Right forelimb (tissue), 1 donor: ENCODE data around the gene HOXA5.

Experiments used
- DNase-seq: peaks from one replicate; pipeline ENCODE4 v3.0.0-alpha.2; 2018

The HOXA5 gene

GRCh38 chr7:27143023-27143949, at the start of gene HOXA5:
Gene HOXA5, minus strand, starts transcription at chr7:27143681. Its CDS starts 74 bp downstream, at chr7:27143607.
- DNase-seq = peak; percentile 90

GRCh38 chr7:27192546-27193334, 49.3 kb upstream of the HOXA5 start:
- DNase-seq = peak; percentile 71

GRCh38 chr7:27191833-27192545, 48.5 kb upstream of the HOXA5 start:
- peak; percentile 73 for DNase-seq

- DNase-seq = no peak
Measured at GRCh38 chr7:27191161-27191731, 47.8 kb upstream of the HOXA5 start.

GRCh38 chr7:27189997-27190748, 46.7 kb upstream of the HOXA5 start:
- peak; percentile 47 for DNase-seq

GRCh38 chr7:27189295-27189996, 46.0 kb upstream of the HOXA5 start:
- DNase-seq = peak; percentile 58

GRCh38 chr7:27188386-27189294, 45.2 kb upstream of the HOXA5 start:
- peak; percentile 79 for DNase-seq

- DNase-seq = peak; percentile 64
Measured at GRCh38 chr7:27187475-27188385, 44.2 kb upstream of the HOXA5 start.

GRCh38 chr7:27186668-27187474, 43.4 kb upstream of the HOXA5 start:
- DNase-seq = peak; percentile 36

GRCh38 chr7:27185854-27186667, 42.6 kb upstream of the HOXA5 start:
- peak; percentile 72 for DNase-seq

- peak; percentile 81 for DNase-seq
Measured at GRCh38 chr7:27185013-27185853, 41.8 kb upstream of the HOXA5 start, which contains the start of gene HOXA11. Gene HOXA11, minus strand, starts transcription at chr7:27185232. Its CDS starts 88 bp downstream, at chr7:27185144.

- DNase-seq = peak; percentile 76
Measured at GRCh38 chr7:27184337-27185012, 41.0 kb upstream of the HOXA5 start.

GRCh38 chr7:27183682-27184336, 40.3 kb upstream of the HOXA5 start:
- DNase-seq = no peak

- DNase-seq = peak; percentile 68
Measured at GRCh38 chr7:27182861-27183681, 39.6 kb upstream of the HOXA5 start.
